ENCODE data around the gene CR1.
"Not testable (repeated sequence)": the region's sequence is repeated elsewhere in the genome, so short reads cannot be mapped to it uniquely, and the experiment has no call there.

CR1 gene

GRCh38 chr1:207638487-207639145 lies 142.7 kb downstream of the CR1 start:
- in situ Hi-C loops (cut with MboI; ENCODE audit: low sequenced_read_pairs) = not testable (repeated sequence)

- in situ Hi-C loops (cut with MboI; ENCODE audit: low sequenced_read_pairs) = not testable (repeated sequence)
These were observed 143.4 kb downstream of the CR1 start for GRCh38 chr1:207639362-207639761.

GRCh38 chr1:207644166-207644851 lies 148.4 kb downstream of the CR1 start:
- in situ Hi-C loops (cut with MboI; ENCODE audit: low sequenced_read_pairs) = no loop called here

GRCh38 chr1:207644852-207645634 lies 149.1 kb downstream of the CR1 start, which contains the start of gene CR1L:
TSS of gene CR1L (plus strand) at chr1:207645133. CDS start at chr1:207645234, 101 bp downstream.
- in situ Hi-C loops (cut with MboI; ENCODE audit: low sequenced_read_pairs) = no loop called here

GRCh38 chr1:207645635-207646081 lies 149.7 kb downstream of the CR1 start:
- in situ Hi-C loops (cut with MboI; ENCODE audit: low sequenced_read_pairs) = no loop called here

GRCh38 chr1:207646171-207646570 lies 150.2 kb downstream of the CR1 start:
- in situ Hi-C loops (cut with MboI; ENCODE audit: low sequenced_read_pairs) = no loop called here

GRCh38 chr1:207646944-207647579 lies 151.1 kb downstream of the CR1 start:
- in situ Hi-C loops (cut with MboI; ENCODE audit: low sequenced_read_pairs) = no loop called here

- in situ Hi-C loops (cut with MboI; ENCODE audit: low sequenced_read_pairs) = no loop called here
These were observed 151.8 kb downstream of the CR1 start for GRCh38 chr1:207647671-207648333.

GRCh38 chr1:207648334-207649209 lies 152.6 kb downstream of the CR1 start:
- in situ Hi-C loops (cut with MboI; ENCODE audit: low sequenced_read_pairs) = no loop called here

GRCh38 chr1:207649210-207649753 lies 153.3 kb downstream of the CR1 start:
- in situ Hi-C loops (cut with MboI; ENCODE audit: low sequenced_read_pairs) = no loop called here

GRCh38 chr1:207649865-207650580 lies 154.1 kb downstream of the CR1 start:
- in situ Hi-C loops (cut with MboI; ENCODE audit: low sequenced_read_pairs) = no loop called here

GRCh38 chr1:207651583-207651982 lies 155.6 kb downstream of the CR1 start:
- in situ Hi-C loops (cut with MboI; ENCODE audit: low sequenced_read_pairs) = no loop called here

- in situ Hi-C loops (cut with MboI; ENCODE audit: low sequenced_read_pairs) = no loop called here
These were observed 158.4 kb downstream of the CR1 start for GRCh38 chr1:207654320-207654719.

GRCh38 chr1:207658408-207658807 lies 162.5 kb downstream of the CR1 start:
- in situ Hi-C loops (cut with MboI; ENCODE audit: low sequenced_read_pairs) = no loop called here

- in situ Hi-C loops (cut with MboI; ENCODE audit: low sequenced_read_pairs) = no loop called here
These were observed 163.0 kb downstream of the CR1 start for GRCh38 chr1:207658904-207659485.

- in situ Hi-C loops (cut with MboI; ENCODE audit: low sequenced_read_pairs) = no loop called here
These were observed 163.7 kb downstream of the CR1 start for GRCh38 chr1:207659545-207660153.

- in situ Hi-C loops (cut with MboI; ENCODE audit: low sequenced_read_pairs) = not testable (repeated sequence)
These were observed 165.5 kb downstream of the CR1 start for GRCh38 chr1:207661420-207661819.

- in situ Hi-C loops (cut with MboI; ENCODE audit: low sequenced_read_pairs) = no loop called here
These were observed 170.4 kb downstream of the CR1 start for GRCh38 chr1:207666342-207666741.

All from HL-60/S4 treated with retinoic acid at 250 ng/mL for 4 days and 3 days (cell line).